22Rv1 (cell line): ENCODE data around the gene CALML5.

ENCODE experiments used
- CTCF ChIP-seq: fragments of 450-650 bp; IDR thresholded peaks from 2 replicates; pipeline ENCODE4 v1.5.1; 2017; ENCODE audit warnings: mild to moderate bottlenecking
- ZFX ChIP-seq: fragments of 450-650 bp; IDR thresholded peaks from 2 replicates; pipeline ENCODE4 v1.6.1; 2017; ENCODE audit warnings: antibody characterized with exemption, borderline replicate concordance

GRCh38 chr10:5464546-5464945, 34.8 kb downstream of the CALML5 start:
- no peak for TF ChIP-seq CTCF
- no peak for TF ChIP-seq ZFX
